Heart right ventricle (tissue), 16 donors: ENCODE data around the gene SLFNL1. TPM values are rescaled to one million over a fixed set of nuclear protein-coding genes. Genes with fewer than 3 reads are reported as not detected.

Source experiments
- ATAC-seq, 8 donors: fragments of 200-7000 bp; cut with Tn5 transposase; one replicate each; pipeline ENCODE4 v1.9.1; 2020; ENCODE audit warnings: mild to moderate bottlenecking in 8 of 8, moderate library complexity in 8 of 8, moderate number of reproducible peaks in 1 of 8
- DNase-seq, 2 donors: peaks; one replicate each; pipeline ENCODE4 v3.0.0-alpha.2; 2020
- H3K27ac ChIP-seq, 10 donors: fragments of 200-600 bp; sonication (generic) in 2 of 10; one replicate each; pipeline versions ENCODE4 v1.5.0 to v1.8.0; 2020 to 2022; ENCODE audit warnings: mild to moderate bottlenecking in 3 of 10
- H3K27me3 ChIP-seq, 7 donors: fragments of 200-600 bp; one replicate each; pipeline ENCODE4 v1.8.0; 2021 to 2022; ENCODE audit warnings: mild to moderate bottlenecking in 2 of 7
- H3K36me3 ChIP-seq, 9 donors: fragments of 200-600 bp; sonication (generic) in 1 of 9; one replicate each; pipeline versions ENCODE4 v1.5.0 to v1.8.0; 2020 to 2022; ENCODE audit warnings: mild to moderate bottlenecking in 2 of 9
- H3K4me1 ChIP-seq, 9 donors: fragments of 200-600 bp; sonication (generic) in 1 of 9; one replicate each; pipeline versions ENCODE4 v1.5.0 to v1.8.0; 2020 to 2022; ENCODE audit warnings: mild to moderate bottlenecking in 4 of 9
- H3K4me3 ChIP-seq, 10 donors: fragments of 200-600 bp; sonication (generic) in 2 of 10; one replicate each; pipeline versions ENCODE4 v1.5.0 to v1.8.0; 2020 to 2022; ENCODE audit warnings: mild to moderate bottlenecking in 7 of 10, moderate library complexity in 2 of 10
- H3K9me3 ChIP-seq, 11 donors: fragments of 200-600 bp in 10 of 11; sonication (generic) in 2 of 11; one replicate each; pipeline versions ENCODE4 v1.5.0 to v1.8.0; 2013 to 2022; ENCODE audit warnings: mild to moderate bottlenecking in 2 of 11, control low read depth in 1 of 11, moderate library complexity in 1 of 11
- CTCF ChIP-seq, 9 donors: fragments of 200-600 bp; sonication (generic) in 2 of 9; IDR thresholded peaks; one replicate each; pipeline versions ENCODE4 v1.5.0 to v1.8.0; 2021 to 2022; ENCODE audit warnings: antibody characterized with exemption in 9 of 9, mild to moderate bottlenecking in 5 of 9, moderate library complexity in 1 of 9
- WGBS, 2 donors: extraction: QIAGEN DNeasy Blood & Tissue Kit; methylation state at CpG; one replicate each; pipeline ENCODE4 v1.1.7; 2013; ENCODE audit warnings: inconsistent platforms in 1 of 2; 5-methylcytosine and 5-hydroxymethylcytosine counted together
- intact Hi-C, 10 donors: fragments of 100-400 bp; cut with DNase I; formaldehyde crosslinking; loops; one replicate each; pipeline versions ENCODE4 v1.11.1 to v1.14.2; 2022
- polyA plus RNA-seq, 2 donors: library from polyadenylated mRNA; stranded (reverse); fragments of 200-250 nt; gene quantifications; one replicate each; pipeline ENCODE4 v1.2.3, GENCODE V29; 2013
- total RNA-seq, 10 donors: library from RNA; stranded (reverse); fragmentation: NEBNext Ultra II Directional in 3 of 10; extraction: Animal tissue kit (Norgen Biotek cat#: 25700) in 3 of 10; gene quantifications; one replicate each; pipeline versions ENCODE4 v1.2.1 to v1.2.4, GENCODE V29; 2021 to 2023
- donor health status: Arrhythmogenic right ventricular cardiomyopathy.
- donor health status: ischemic (EF 13 %, LVEDD 7.1; RV severe dilation, severe dysfunction).
- donor health status: healthy with polysubstance abuse.
- donor health status: DM: no; HTN: yes; CAD: no.
- donor health status: DM: no; HTN: no; CAD: no.
- donor health status: ischemic (EF 25% LVEDD 6.9; RV normal size, moderate dysfunction).
- donor health status: ischemic (EF 25% LVEDD 5.7; RV mildly dilated, moderate dysfunction).
- donor health status: healthy.
- donor health status: DM: yes; HTN: yes; CAD: no.
- donor health status: Ischemic cardiomyopathy.
- donor health status: ischemic (EF 35%, LVEDD 5.7; RV mildly dilated, moderate dysfunction).
- donor health status: nonischemic (EF 11% LVEDD 7.7; RV severe dilation, severe dysfunction).
- donor health status: DM: yes; HTN: yes; CAD: no.
- donor health status: PGD.
- donor health status: ischemic (EF 29% LVEDD 5.4; RV normal size, mild dysfunction).
- donor health status: nonischemic (EF 23%, LVEDD 6.1; RV moderate dilation, normal function).

The SLFNL1 gene
- total and polyA plus RNA-seq, 12 donors = 0.13 to 0.45 (median 0.22) TPM; not detected in 1

- no peak for ATAC-seq
- no peak for TF ChIP-seq CTCF (IDR thresholded peaks at IDR 0.05)
- Histone ChIP-seq H3K4me1 (peaks cover 0 to 11% (median 4%) of the 10 kb centered on the region in 9 donors), H3K4me3 (no peak overlapping the region), H3K9me3 (no peaks in the 10 kb centered on the region), H3K36me3 (no peaks in the 10 kb centered on the region), H3K27me3 (no peaks in the 10 kb centered on the region), H3K27ac (no peak overlapping the region)
- no peak for DNase-seq
- WGBS, 2 donors = 65 to 72% methylated on average over 9 of the region's 9 CpGs
- intact Hi-C loops = no loop called here
Observed at GRCh38 chr1:40974945-40975344, 46.6 kb downstream of the SLFNL1 start.

- WGBS, 2 donors = 61 to 65% methylated on average over 2 of the region's 2 CpGs
- intact Hi-C loops = no loop called here
- no peaks in the 10 kb centered on the region for H3K9me3 ChIP-seq
- DNase-seq = no peak
- no peak for TF ChIP-seq CTCF (IDR thresholded peaks at IDR 0.05)
- H3K27me3 ChIP-seq = no peaks in the 10 kb centered on the region
- H3K4me3 ChIP-seq = no peak overlapping the region
- H3K27ac ChIP-seq = no peak overlapping the region
- ATAC-seq = no peak
- peaks cover 0 to 8% (median under 1%) of the 10 kb centered on the region in 9 donors for H3K4me1 ChIP-seq
- H3K36me3 ChIP-seq = no peaks in the 10 kb centered on the region
Observed at GRCh38 chr1:40973912-40974311, 47.6 kb downstream of the SLFNL1 start.

GRCh38 chr1:40971966-40972365 lies 49.6 kb downstream of the SLFNL1 start:
- no peak overlapping the region for H3K27ac ChIP-seq
- DNase-seq (no peak), ATAC-seq (no peak)
- H3K4me1 ChIP-seq = peaks cover 0 to 5% (median 0%) of the 10 kb centered on the region in 9 donors
- no peak overlapping the region for H3K4me3 ChIP-seq
- H3K36me3 ChIP-seq = no peaks in the 10 kb centered on the region
- WGBS, 2 donors = 76 to 100% methylated on average over 1 of the region's 1 CpG
- no peaks in the 10 kb centered on the region for H3K27me3 ChIP-seq
- H3K9me3 ChIP-seq = no peaks in the 10 kb centered on the region
- intact Hi-C loops = no loop called here
- no peak for TF ChIP-seq CTCF (IDR thresholded peaks at IDR 0.05)

GRCh38 chr1:40969445-40969844 lies 52.1 kb downstream of the SLFNL1 start:
- H3K27ac ChIP-seq = no peak overlapping the region
- no peaks in the 10 kb centered on the region for H3K36me3 ChIP-seq
- peaks cover 0 to 5% (median 0%) of the 10 kb centered on the region in 9 donors for H3K4me1 ChIP-seq
- H3K9me3 ChIP-seq = no peaks in the 10 kb centered on the region
- H3K4me3 ChIP-seq = no peak overlapping the region
- 93 to 95% methylated on average over 6 of the region's 6 CpGs for WGBS, 2 donors
- H3K27me3 ChIP-seq = no peaks in the 10 kb centered on the region
- ATAC-seq (no peak), DNase-seq (no peak)
- intact Hi-C loops = loop anchor here in 1 of 10 donors (10.0 kb wide), 1 partner anchor 345 kb away; no protein-coding TSS in a partner anchor
- no peak for TF ChIP-seq CTCF (IDR thresholded peaks at IDR 0.05)
